A549 (cell line): ENCODE results near the gene GPRC5D. TPM values are rescaled to one million over a fixed set of nuclear protein-coding genes. Genes with fewer than 3 reads are reported as not detected.

Experiments
- ATAC-seq, 2 experiments: fragments of 200-7000 bp in 1 of 2; fragments of >200 bp in 1 of 2; cut with Nextera tagmentation in 1 of 2; cut with Tn5 transposase in 1 of 2; 3 replicates each; pipeline versions ENCODE4 v1.8.0 to v1.9.1; 2018 to 2020; ENCODE audit warnings: mild to moderate bottlenecking in 1 of 2, moderate library complexity in 1 of 2
- CTCF ChIA-PET: fragments of 300-600 bp; sonication (Branson Sonifier 250); formaldehyde crosslinking; extraction: SDS; loops from one replicate; lab custom pipeline; 2021; ENCODE audit warnings: antibody characterized with exemption, inconsistent platforms; lab: Yijun Ruan, JAX
- POLR2A ChIA-PET: fragments of 350-600 bp; formaldehyde crosslinking; extraction: SDS; loops from one replicate; lab custom pipeline; 2021; ENCODE audit warnings: antibody characterized with exemption, inconsistent platforms; lab: Yijun Ruan, JAX
- DNase-seq, 2 experiments: peaks; one replicate each; pipeline versions ENCODE4 v3.0.0 to v3.0.0-alpha.2; 2011 to 2016; ENCODE audit warnings: low read depth in 1 of 2, low spot score in 1 of 2
- FAIRE-seq: peaks from 2 replicates; lab custom pipeline; 2011; peaks lifted over from hg19 to GRCh38; lab: Jason Lieb, UNC
- H3K27ac ChIP-seq, 2 experiments: fragments of >200 bp; sonication (Bioruptor Twin); formaldehyde crosslinking; 3 replicates each; pipeline ENCODE4 v1.5.1; 2016 to 2017
- H3K4me1 ChIP-seq: fragments of >200 bp; sonication (Bioruptor Twin); formaldehyde crosslinking; 3 replicates; pipeline ENCODE4 v1.6.1; 2016
- H3K4me2 ChIP-seq: fragments of >200 bp; sonication (Bioruptor Twin); formaldehyde crosslinking; 3 replicates; pipeline ENCODE4 v1.6.1; 2016
- H3K4me3 ChIP-seq: fragments of >200 bp; sonication (Bioruptor Twin); formaldehyde crosslinking; 3 replicates; pipeline ENCODE4 v1.5.1; 2016
- H3K9me3 ChIP-seq: fragments of >200 bp; sonication (Bioruptor Twin); formaldehyde crosslinking; 3 replicates; pipeline ENCODE4 v1.6.1; 2016
- ATOH8 ChIP-seq: fragments of 250-450 bp; sonication (Bioruptor Pico); IDR thresholded peaks from 2 replicates; pipeline ENCODE4 v1.5.0; 2020; ENCODE audit warnings: low read depth, mild to moderate bottlenecking, moderate library complexity
- CBX8 ChIP-seq: fragments of 200-600 bp; sonication (generic); IDR thresholded peaks from 2 replicates; pipeline ENCODE4 v1.6.1; 2016
- CEBPB ChIP-seq, 2 experiments: fragments of >200 bp in 1 of 2; sonication (Bioruptor Twin) in 1 of 2; formaldehyde crosslinking in 1 of 2; IDR thresholded peaks; 2 replicates each; pipeline ENCODE4 v1.6.1; 2012 to 2016
- EHF ChIP-seq: fragments of 250-450 bp; sonication (Bioruptor Pico); IDR thresholded peaks from 2 replicates; pipeline ENCODE4 v1.5.0; 2020; ENCODE audit warnings: mild to moderate bottlenecking
- FOXS1 ChIP-seq: fragments of 250-450 bp; sonication (Bioruptor Pico); IDR thresholded peaks from 2 replicates; pipeline ENCODE4 v1.5.0; 2020; ENCODE audit warnings: mild to moderate bottlenecking, moderate library complexity
- HEYL ChIP-seq: fragments of 250-450 bp; sonication (Bioruptor Pico); IDR thresholded peaks from 2 replicates; pipeline ENCODE4 v1.8.0; 2021; ENCODE audit warnings: mild to moderate bottlenecking, moderate library complexity
- JUN ChIP-seq, 2 experiments: fragments of >200 bp; sonication (Bioruptor Twin); formaldehyde crosslinking; IDR thresholded peaks; 2 replicates in 1 of 2; 3 replicates in 1 of 2; pipeline ENCODE4 v1.6.1; 2016 to 2017
- KDM1A ChIP-seq: fragments of 200-600 bp; sonication (generic); IDR thresholded peaks from 2 replicates; pipeline ENCODE4 v1.6.1; 2016; ENCODE audit warnings: low read depth, mild to moderate bottlenecking
- KDM5A ChIP-seq: fragments of 200-600 bp; sonication (generic); IDR thresholded peaks from 2 replicates; pipeline ENCODE4 v1.6.1; 2016; ENCODE audit warnings: antibody characterized with exemption, mild to moderate bottlenecking
- MAZ ChIP-seq: fragments of 150-350 bp; IDR thresholded peaks from 2 replicates; pipeline ENCODE4 v1.6.1; 2014; ENCODE audit warnings: antibody characterized with exemption, low read depth, low read length, borderline replicate concordance
- MYC ChIP-seq: IDR thresholded peaks from 2 replicates; pipeline ENCODE4 v1.6.1; 2012; ENCODE audit warnings: mild to moderate bottlenecking, inconsistent platforms, low read length, improper control_type of control experiment, borderline replicate concordance
- NR3C1 ChIP-seq: fragments of >200 bp; sonication (Bioruptor Twin); formaldehyde crosslinking; IDR thresholded peaks from 3 replicates; pipeline ENCODE4 v1.6.1; 2017
- POLR2A ChIP-seq: IDR thresholded peaks from 2 replicates; pipeline ENCODE4 v1.6.1; 2012; ENCODE audit warnings: mild to moderate bottlenecking, low read length
- POLR2AphosphoS2 ChIP-seq: conservative IDR thresholded peaks from 2 replicates; pipeline ENCODE4 v1.6.1; 2012; ENCODE audit warnings: low read length, improper control_type of control experiment, inconsistent platforms
- RAD21 ChIP-seq, 2 experiments: fragments of >200 bp in 1 of 2; sonication (Bioruptor Twin) in 1 of 2; formaldehyde crosslinking in 1 of 2; IDR thresholded peaks in 1 of 2; conservative IDR thresholded peaks in 1 of 2; 2 replicates in 1 of 2; 3 replicates in 1 of 2; pipeline ENCODE4 v1.6.1; 2012 to 2018; ENCODE audit warnings: inconsistent platforms in 1 of 2
- RCOR1 ChIP-seq: fragments of 150-350 bp; IDR thresholded peaks from 2 replicates; pipeline ENCODE4 v1.6.1; 2014; ENCODE audit warnings: antibody characterized with exemption, low read length, low read depth
- SMC3 ChIP-seq: fragments of >200 bp; sonication (Bioruptor Twin); formaldehyde crosslinking; IDR thresholded peaks from 3 replicates; pipeline ENCODE4 v1.6.1; 2018; ENCODE audit warnings: inconsistent platforms
- TFCP2L1 ChIP-seq: fragments of 250-450 bp; sonication (Bioruptor Pico); IDR thresholded peaks from 2 replicates; pipeline ENCODE4 v1.5.0; 2021; ENCODE audit warnings: mild to moderate bottlenecking
- ZNF302 ChIP-seq: fragments of 250-450 bp; sonication (Bioruptor Pico); IDR thresholded peaks from 2 replicates; pipeline ENCODE4 v1.9.0; 2021; ENCODE audit warnings: inconsistent platforms, mild to moderate bottlenecking, moderate library complexity
- WGBS: methylation state at CpG from one replicate; pipeline ENCODE4 v1.1.6; 2017; ENCODE audit errors: missing lambda C conversion rate; 5-methylcytosine and 5-hydroxymethylcytosine counted together
- polyA plus RNA-seq, 4 experiments: library from polyadenylated mRNA; depleted of rRNA in 3 of 4; stranded (reverse); fragments of >200 nt; fragmentation: RNase III in 1 of 4; extraction: RNeasy Plus Mini Kit Qiagen cat#74134 plus additional on column Dnase treatment in 1 of 4; gene quantifications; 2 replicates in 3 of 4; 3 replicates in 1 of 4; pipeline ENCODE4 v1.2.3, GENCODE V29; 2011 to 2017
- TF ChIP-seq, protein P1 (sequence below): fragments of 150-350 bp; IDR thresholded peaks from 2 replicates; pipeline ENCODE4 v1.6.1; 2014; ENCODE audit warnings: low read depth, mild to moderate bottlenecking, low read length
- TF ChIP-seq, protein P2 (sequence below): fragments of 250-450 bp; sonication (Bioruptor Pico); IDR thresholded peaks from 2 replicates; pipeline ENCODE4 v1.5.0; 2021; ENCODE audit warnings: mild to moderate bottlenecking, moderate library complexity, borderline replicate concordance

Gene GPRC5D
- polyA plus RNA-seq, 2 of the 4 experiments (the other 2 are of a cell fraction): not detected

DNA sequence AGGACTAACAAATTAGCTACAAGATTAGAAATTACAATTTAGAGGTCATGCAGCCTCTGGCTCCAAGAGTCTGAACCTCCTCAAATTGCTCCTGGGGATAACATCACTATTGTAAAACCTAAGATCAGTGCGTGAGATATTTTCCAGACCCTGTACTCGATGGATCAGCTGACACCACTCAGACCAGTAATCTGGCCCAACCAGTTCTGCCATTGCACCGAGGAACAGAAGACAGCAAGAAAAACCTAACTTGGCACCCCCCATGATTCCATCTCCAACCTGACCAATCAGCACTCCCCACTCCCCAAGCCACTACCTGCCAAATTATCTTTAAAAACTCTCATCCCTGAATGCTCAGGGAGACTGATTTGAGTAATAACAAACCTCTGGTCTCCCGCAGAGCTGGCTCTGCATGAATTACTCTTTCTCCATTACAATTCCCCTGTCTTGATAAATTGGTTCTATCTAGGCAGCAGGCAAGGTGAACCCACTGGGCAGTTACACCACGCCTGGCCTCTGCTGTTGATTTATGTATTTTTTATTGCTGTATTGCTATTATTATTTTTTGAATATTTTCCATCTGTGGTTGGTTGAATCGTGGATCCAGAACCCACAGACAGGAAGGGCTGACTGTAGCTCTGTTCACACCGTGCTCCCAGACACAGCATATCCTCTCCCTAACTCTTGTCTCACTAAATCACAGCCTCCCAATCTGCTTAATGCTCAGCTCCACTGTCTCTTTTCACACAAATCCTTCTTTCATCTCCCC lies 38.9 kb upstream of the GPRC5D start (continued):
- no peak for TF ChIP-seq RAD21 (conservative IDR thresholded peaks at IDR 0.05 in 1 of 2, IDR thresholded peaks at IDR 0.05 in 1 of 2)

GRCh38 chr12:12987421-12987820 lies 35.5 kb upstream of the GPRC5D start:
- TF ChIP-seq ZNF302 (CRISPR knock-in tag) (no peak), CEBPB (IDR thresholded peaks at IDR 0.05) (no peak), EHF (CRISPR knock-in tag) (no peak)
- WGBS: 76% methylated on average over 5 of the region's 5 CpGs
- ATAC-seq (no peak), DNase-seq (no peak), FAIRE-seq (no peak)
- H3K4me2 ChIP-seq: no peak overlapping the region
- CTCF ChIA-PET: interaction anchor here (0.9 to 10.4 kb wide), 6 partner anchors 13 to 224 kb away, joined by 3 to 180 read pairs (median 6); no protein-coding TSS in a partner anchor
- H3K4me1 ChIP-seq: peaks cover 20% of the 10 kb centered on the region
- no peak overlapping the region for H3K4me3 ChIP-seq
- POLR2A ChIA-PET: interaction anchor here (0.6 kb wide), 1 partner anchor 179 kb away, joined by 4 read pairs; no protein-coding TSS in a partner anchor
- H3K9me3 ChIP-seq: no peaks in the 10 kb centered on the region
- H3K27ac ChIP-seq: no peak overlapping the region

DNA sequence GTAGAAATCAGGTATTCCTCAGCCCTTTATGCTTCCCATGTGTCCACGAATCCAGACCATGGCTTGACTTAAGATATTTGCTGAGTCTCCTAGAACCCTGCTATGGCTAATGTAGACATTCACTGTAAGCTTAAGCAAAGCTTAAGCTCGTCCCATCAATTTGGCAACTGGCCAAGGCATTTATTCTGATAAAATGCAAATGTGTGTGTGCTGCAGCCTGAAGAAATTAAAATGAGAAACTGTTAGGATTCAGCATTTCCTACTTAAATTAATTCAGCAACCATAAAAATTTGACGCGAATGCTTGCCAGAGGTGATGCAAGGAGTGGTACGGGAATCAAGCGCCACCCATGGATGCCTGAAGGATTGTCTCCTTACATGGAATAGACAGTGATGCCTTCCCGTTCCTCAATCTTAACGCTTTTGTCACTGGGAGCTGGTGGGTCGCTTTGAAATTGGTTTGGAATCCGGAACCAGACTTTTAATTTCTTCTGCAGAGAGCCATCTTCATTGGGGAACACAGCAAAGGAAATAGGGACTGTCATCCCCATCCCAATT lies 34.9 kb upstream of the GPRC5D start:
- Histone ChIP-seq H3K4me2 (no peak overlapping the region), H3K27ac (no peak overlapping the region), H3K9me3 (no peaks in the 10 kb centered on the region), H3K4me1 (peaks cover 14% of the 10 kb centered on the region), H3K4me3 (no peak overlapping the region)
- WGBS: 89% methylated on average over 10 of the region's 10 CpGs
- ChIA-PET CTCF (interaction anchor here (0.6 to 10.4 kb wide), 8 partner anchors 13 to 227 kb away, joined by 3 to 180 read pairs (median 4); no protein-coding TSS in a partner anchor), POLR2A (interaction anchor here (0.6 kb wide), 1 partner anchor 178 kb away, joined by 4 read pairs; no protein-coding TSS in a partner anchor)
- FAIRE-seq: no peak
- no peak for TF ChIP-seq ATOH8 (CRISPR knock-in tag)
- no peak for TF ChIP-seq CBX8
- TF ChIP-seq POLR2A: no peak
- TF ChIP-seq KDM1A: no peak
- no peak for TF ChIP-seq SMC3
- no peak for TF ChIP-seq FOXS1 (CRISPR knock-in tag)
- no peak for TF ChIP-seq TFCP2L1
- TF ChIP-seq, protein P1, sequence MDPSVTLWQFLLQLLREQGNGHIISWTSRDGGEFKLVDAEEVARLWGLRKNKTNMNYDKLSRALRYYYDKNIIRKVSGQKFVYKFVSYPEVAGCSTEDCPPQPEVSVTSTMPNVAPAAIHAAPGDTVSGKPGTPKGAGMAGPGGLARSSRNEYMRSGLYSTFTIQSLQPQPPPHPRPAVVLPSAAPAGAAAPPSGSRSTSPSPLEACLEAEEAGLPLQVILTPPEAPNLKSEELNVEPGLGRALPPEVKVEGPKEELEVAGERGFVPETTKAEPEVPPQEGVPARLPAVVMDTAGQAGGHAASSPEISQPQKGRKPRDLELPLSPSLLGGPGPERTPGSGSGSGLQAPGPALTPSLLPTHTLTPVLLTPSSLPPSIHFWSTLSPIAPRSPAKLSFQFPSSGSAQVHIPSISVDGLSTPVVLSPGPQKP: no peak
- no peak for TF ChIP-seq RAD21 (conservative IDR thresholded peaks at IDR 0.05 in 1 of 2, IDR thresholded peaks at IDR 0.05 in 1 of 2)
- no peak for TF ChIP-seq HEYL (CRISPR knock-in tag)
- TF ChIP-seq NR3C1: no peak
- TF ChIP-seq, protein P2, sequence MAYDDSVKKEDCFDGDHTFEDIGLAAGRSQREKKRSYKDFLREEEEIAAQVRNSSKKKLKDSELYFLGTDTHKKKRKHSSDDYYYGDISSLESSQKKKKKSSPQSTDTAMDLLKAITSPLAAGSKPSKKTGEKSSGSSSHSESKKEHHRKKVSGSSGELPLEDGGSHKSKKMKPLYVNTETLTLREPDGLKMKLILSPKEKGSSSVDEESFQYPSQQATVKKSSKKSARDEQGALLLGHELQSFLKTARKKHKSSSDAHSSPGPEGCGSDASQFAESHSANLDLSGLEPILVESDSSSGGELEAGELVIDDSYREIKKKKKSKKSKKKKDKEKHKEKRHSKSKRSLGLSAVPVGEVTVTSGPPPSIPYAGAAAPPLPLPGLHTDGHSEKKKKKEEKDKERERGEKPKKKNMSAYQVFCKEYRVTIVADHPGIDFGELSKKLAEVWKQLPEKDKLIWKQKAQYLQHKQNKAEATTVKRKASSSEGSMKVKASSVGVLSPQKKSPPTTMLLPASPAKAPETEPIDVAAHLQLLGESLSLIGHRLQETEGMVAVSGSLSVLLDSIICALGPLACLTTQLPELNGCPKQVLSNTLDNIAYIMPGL: no peak
- no peak for TF ChIP-seq KDM5A
- no peak for TF ChIP-seq JUN (IDR thresholded peaks at IDR 0.05)
- no peak for TF ChIP-seq MYC
- no peak for TF ChIP-seq POLR2AphosphoS2
- TF ChIP-seq MAZ: no peak
- no peak for TF ChIP-seq CEBPB (IDR thresholded peaks at IDR 0.05)
- no peak for TF ChIP-seq RCOR1
- ATAC-seq: no peak
- no peak for DNase-seq
